Activated CD4-positive, alpha-beta T cell treated with anti-CD3 and anti-CD28 coated beads, Interleukin-2, amount 10 ng/mL, durations not matched to agents 7 days and 5 days (primary cell): ENCODE measurements around the gene TSPO2. TPM values are rescaled to one million over a fixed set of nuclear protein-coding genes. Genes with fewer than 3 reads are reported as not detected.
A peak's percentile ranks its signal among the peaks of the same experiment; 100 is the strongest.
"Not testable (repeated sequence)": the region's sequence is repeated elsewhere in the genome, so short reads cannot be mapped to it uniquely, and the experiment has no call there.

Source experiments
- CTCF ChIA-PET: fragments of 350-600 bp; sonication (Branson Sonifier 250); formaldehyde crosslinking; loops from one replicate; lab custom pipeline; 2021; ENCODE audit warnings: antibody characterized with exemption; lab: Charles Lee
- POLR2A ChIA-PET: fragments of 350-600 bp; sonication (Branson Sonifier 250); formaldehyde crosslinking; loops from one replicate; lab custom pipeline; 2021; ENCODE audit warnings: antibody characterized with exemption; lab: Charles Lee
- DNase-seq: peaks from one replicate; pipeline ENCODE4 v3.0.0-alpha.2; 2020
- H3K27ac Mint-ChIP-seq: one replicate; pipeline ENCODE4 v1.8.0; 2021; ENCODE audit warnings: mild to moderate bottlenecking, moderate library complexity, mixed read lengths
- H3K27me3 Mint-ChIP-seq: one replicate; pipeline ENCODE4 v1.8.0; 2021; ENCODE audit warnings: mixed read lengths
- H3K36me3 Mint-ChIP-seq: one replicate; pipeline ENCODE4 v1.8.0; 2021; ENCODE audit warnings: low read depth, mixed read lengths
- H3K4me1 Mint-ChIP-seq: one replicate; pipeline ENCODE4 v1.8.0; 2021; ENCODE audit warnings: mixed read lengths
- H3K4me3 Mint-ChIP-seq: one replicate; pipeline ENCODE4 v1.8.0; 2021; ENCODE audit warnings: mild to moderate bottlenecking, moderate library complexity, mixed read lengths
- H3K9me3 Mint-ChIP-seq: one replicate; pipeline ENCODE4 v1.8.0; 2021; ENCODE audit warnings: mixed read lengths
- total RNA-seq, 2 experiments: library from RNA; stranded (reverse); gene quantifications; one replicate each; pipeline ENCODE4 v1.2.3, GENCODE V29; 2021

Gene TSPO2
- total RNA-seq, 2 experiments from 2014 or later, result not detected

DNA sequence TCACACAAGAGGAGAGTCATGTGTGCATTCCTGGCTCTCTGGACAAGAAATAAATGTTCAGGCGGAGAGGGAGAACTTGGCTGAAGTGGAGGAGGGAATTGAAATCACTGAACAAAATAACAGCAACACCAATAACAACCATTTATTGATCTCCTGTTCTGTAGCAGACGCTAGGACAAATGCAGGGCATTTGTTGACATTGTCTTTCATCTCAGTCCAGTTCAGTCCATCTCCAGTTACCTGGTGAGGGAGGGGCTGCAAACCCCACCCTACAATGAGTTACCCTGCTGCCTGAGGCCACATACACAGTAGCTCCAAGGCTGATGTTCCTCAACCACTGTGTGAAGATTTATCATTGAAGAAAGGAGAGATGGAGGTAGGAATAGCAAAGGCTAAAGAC is 30.6 kb upstream of the TSPO2 start:
- Mint-ChIP-seq H3K36me3 (no peaks in the 10 kb centered on the region), H3K27me3 (peaks cover 6% of the 10 kb centered on the region), H3K27ac (no peak overlapping the region), H3K4me3 (no peak overlapping the region), H3K4me1 (no peaks in the 10 kb centered on the region), H3K9me3 (no peaks in the 10 kb centered on the region)
- ChIA-PET POLR2A (no interaction called here), CTCF (interaction anchor here (1.7 to 2.7 kb wide), 2 partner anchors 7 to 24 kb away, joined by 3 to 10 read pairs; no protein-coding TSS in a partner anchor)
- no peak for DNase-seq

DNA sequence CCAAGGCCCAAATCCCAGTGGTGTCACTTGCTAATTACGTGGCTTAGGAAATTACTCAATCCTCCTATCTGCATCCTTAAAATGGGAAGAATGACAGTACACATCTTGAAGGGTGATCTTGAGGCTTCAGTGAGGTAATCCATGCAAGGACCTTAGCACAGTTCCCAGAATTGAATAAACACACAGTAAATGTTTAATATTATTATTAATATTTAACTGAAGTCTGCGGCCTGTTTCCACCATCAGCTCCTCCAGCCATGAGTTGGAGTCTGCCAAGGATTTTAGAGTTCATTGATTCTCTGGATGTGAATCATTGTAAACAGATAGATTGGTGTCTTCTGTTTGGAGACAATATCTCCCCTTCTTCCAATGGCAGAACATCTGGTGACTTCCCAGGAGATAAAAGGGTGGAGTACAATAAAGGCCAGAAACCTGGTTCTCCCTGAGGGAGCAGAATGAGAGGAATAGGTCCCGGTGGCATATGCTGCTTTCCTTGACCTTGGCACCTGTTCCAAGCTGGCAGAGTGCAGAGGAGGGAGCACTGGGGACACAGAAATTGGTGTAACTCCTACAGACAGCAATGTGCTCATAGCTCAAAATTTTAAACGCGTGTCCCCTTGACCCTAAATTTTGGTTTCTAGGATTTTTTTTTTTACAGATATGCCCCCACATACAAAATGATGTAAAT is 28.7 kb upstream of the TSPO2 start:
- H3K4me3 Mint-ChIP-seq, result no peak overlapping the region
- ChIA-PET CTCF (interaction anchor here (1.3 to 6.9 kb wide), 2 partner anchors 9 to 14 kb away, joined by 4 to 47 read pairs; no protein-coding TSS in a partner anchor), POLR2A (no interaction called here)
- H3K27ac Mint-ChIP-seq, result no peak overlapping the region
- H3K4me1 Mint-ChIP-seq, result no peaks in the 10 kb centered on the region
- no peaks in the 10 kb centered on the region for H3K9me3 Mint-ChIP-seq
- H3K27me3 Mint-ChIP-seq, result peaks cover 6% of the 10 kb centered on the region
- no peaks in the 10 kb centered on the region for H3K36me3 Mint-ChIP-seq
- DNase-seq, result no peak

DNA sequence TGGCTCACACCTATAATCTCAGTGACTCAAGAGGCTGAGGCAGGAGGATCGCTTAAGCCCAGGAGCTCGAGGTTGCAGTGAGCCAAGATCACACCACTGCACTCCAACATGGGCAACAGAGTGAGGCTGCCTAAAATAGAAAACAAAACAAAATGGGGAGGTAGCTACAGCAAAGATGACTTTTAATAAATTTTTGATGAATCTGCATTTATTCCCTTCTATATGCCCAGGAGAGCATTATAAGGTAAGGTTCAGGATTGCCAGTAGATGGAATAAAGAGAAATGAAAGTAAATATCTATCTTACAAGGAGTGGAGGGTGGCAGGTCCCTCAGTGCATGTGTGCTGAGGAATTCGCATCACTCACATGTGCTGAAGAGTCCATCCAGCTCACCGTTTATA is 27.5 kb upstream of the TSPO2 start:
- no peak overlapping the region for H3K27ac Mint-ChIP-seq
- DNase-seq, result no peak
- no peaks in the 10 kb centered on the region for H3K9me3 Mint-ChIP-seq
- H3K4me3 Mint-ChIP-seq, result no peak overlapping the region
- CTCF ChIA-PET, result interaction anchor here (1.3 to 6.9 kb wide), 2 partner anchors 8 to 12 kb away, joined by 4 to 47 read pairs; no protein-coding TSS in a partner anchor
- peaks cover 2% of the 10 kb centered on the region for H3K27me3 Mint-ChIP-seq
- POLR2A ChIA-PET, result no interaction called here
- no peaks in the 10 kb centered on the region for H3K4me1 Mint-ChIP-seq
- H3K36me3 Mint-ChIP-seq, result no peaks in the 10 kb centered on the region

DNA sequence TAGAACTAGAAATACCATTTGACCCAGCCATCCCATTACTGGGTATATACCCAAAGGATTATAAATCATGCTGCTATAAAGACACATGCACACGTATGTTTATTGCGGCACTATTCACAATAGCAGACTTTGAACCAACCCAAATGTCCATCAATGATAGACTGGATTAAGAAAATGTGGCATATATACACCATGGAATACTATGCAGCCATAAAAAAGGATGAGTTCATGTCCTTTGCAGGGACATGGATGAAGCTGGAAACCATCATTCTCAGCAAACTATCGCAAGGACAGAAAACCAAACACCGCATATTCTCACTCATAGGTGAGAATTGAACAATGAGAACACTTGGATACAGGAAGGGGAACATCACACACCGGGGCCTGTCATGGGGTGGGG is 26.4 kb upstream of the TSPO2 start:
- H3K9me3 Mint-ChIP-seq, POLR2A ChIA-PET, H3K27me3 Mint-ChIP-seq, DNase-seq, H3K36me3 Mint-ChIP-seq, H3K27ac Mint-ChIP-seq, H3K4me3 Mint-ChIP-seq, H3K4me1 Mint-ChIP-seq: not testable (repeated sequence)
- CTCF ChIA-PET, result interaction anchor here (6.9 kb wide), 1 partner anchor 11 kb away, joined by 47 read pairs; no protein-coding TSS in a partner anchor

DNA sequence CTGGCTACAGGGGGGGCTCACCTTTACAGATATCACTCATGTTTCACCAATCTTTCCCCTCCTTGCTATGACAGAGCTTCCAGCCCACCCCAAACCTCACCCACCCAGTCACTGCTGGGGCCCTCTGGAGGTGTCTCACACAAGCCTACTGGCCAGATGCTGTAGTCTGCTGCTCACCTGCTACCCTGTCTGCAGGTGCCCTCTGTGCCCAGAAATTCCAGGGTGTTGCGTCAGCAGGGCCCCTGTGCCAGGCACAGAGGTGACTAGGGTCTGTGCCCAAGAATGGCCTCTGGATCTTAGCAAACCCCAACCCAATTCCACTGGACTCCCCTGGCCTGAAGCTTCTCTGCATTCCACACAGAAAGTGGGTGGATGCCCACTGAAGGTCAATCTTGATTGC is 24.6 kb upstream of the TSPO2 start:
- H3K4me3 Mint-ChIP-seq, result no peak overlapping the region
- no peaks in the 10 kb centered on the region for H3K4me1 Mint-ChIP-seq
- ChIA-PET POLR2A (no interaction called here), CTCF (interaction anchor here (6.9 kb wide), 1 partner anchor 10 kb away, joined by 47 read pairs; no protein-coding TSS in a partner anchor)
- H3K27ac Mint-ChIP-seq, result no peak overlapping the region
- H3K27me3 Mint-ChIP-seq, result no peaks in the 10 kb centered on the region
- H3K9me3 Mint-ChIP-seq, result peaks cover 2% of the 10 kb centered on the region
- no peak for DNase-seq
- peaks cover 2% of the 10 kb centered on the region for H3K36me3 Mint-ChIP-seq

DNA sequence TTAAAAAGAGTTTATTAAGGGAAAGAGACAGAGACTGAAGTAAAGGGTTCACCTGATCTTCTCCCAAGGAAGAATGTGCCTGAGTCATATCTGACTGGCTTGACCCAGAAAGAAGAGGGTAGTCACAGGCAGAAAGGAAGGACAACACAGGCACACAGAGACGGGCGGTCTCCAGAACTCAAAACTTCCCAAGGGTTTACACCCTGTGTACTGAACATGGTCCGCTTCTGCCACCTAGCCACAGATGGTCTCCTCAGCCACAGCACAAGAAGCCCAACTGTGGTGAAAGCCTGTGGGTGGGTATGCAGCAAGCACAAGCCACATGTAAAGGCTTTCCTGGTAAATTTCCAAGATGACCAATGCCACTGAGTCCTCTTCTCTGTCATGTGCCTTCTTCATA is 20.4 kb upstream of the TSPO2 start:
- CTCF ChIA-PET, result no interaction called here
- Mint-ChIP-seq H3K4me3 (no peak overlapping the region), H3K4me1 (peaks cover 4% of the 10 kb centered on the region), H3K36me3 (peaks cover 2% of the 10 kb centered on the region), H3K9me3 (peaks cover 2% of the 10 kb centered on the region), H3K27me3 (no peaks in the 10 kb centered on the region), H3K27ac (no peak overlapping the region)
- POLR2A ChIA-PET, result no interaction called here
- no peak for DNase-seq

DNA sequence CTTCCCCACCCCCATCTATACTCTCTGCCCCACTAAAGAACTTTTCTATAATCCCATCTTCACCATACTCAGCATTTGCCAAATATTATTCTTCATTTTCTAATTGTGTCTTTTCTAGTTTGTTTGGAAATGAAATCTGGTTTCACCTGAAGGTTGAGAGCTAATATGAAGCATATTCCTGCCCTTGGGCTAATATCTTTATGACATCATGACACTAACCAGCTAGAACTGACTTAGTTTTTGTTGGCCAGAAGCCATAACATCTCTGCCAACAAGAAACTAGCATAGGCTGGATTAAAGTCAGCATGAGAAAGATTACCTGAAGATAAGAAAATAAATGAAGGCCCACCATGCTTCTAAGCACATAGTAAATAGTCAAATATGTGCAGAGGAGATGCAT is 20.0 kb upstream of the TSPO2 start:
- ChIA-PET CTCF (interaction anchor here (1.0 kb wide), 1 partner anchor 8 kb away, joined by 4 read pairs; no protein-coding TSS in a partner anchor), POLR2A (no interaction called here)
- Mint-ChIP-seq H3K36me3 (peaks cover 2% of the 10 kb centered on the region), H3K27ac (no peak overlapping the region), H3K4me1 (peaks cover 8% of the 10 kb centered on the region), H3K27me3 (no peaks in the 10 kb centered on the region), H3K9me3 (peaks cover 2% of the 10 kb centered on the region), H3K4me3 (no peak overlapping the region)
- no peak for DNase-seq

DNA sequence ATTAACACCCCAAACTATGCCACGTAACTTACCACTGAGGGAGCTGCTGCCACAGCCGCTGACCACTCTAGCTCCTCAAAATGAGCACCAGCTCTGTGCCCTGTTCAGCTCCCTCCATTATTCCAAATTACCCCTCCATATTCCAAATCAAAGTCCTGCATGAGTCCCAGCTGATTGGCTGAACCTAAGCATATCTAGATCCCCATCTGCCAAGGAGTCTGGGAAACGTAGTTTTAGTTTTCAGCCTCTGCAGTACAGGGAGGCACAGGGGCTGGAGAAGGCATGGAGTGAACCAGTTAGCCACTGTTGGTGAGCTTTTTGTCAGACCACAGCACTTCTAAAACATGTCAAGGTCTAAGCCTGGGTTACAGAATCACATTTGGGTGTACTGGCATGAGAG is 19.2 kb upstream of the TSPO2 start:
- ChIA-PET CTCF (interaction anchor here (1.0 to 1.2 kb wide), 2 partner anchors 9 to 12 kb away, joined by 3 to 4 read pairs; no protein-coding TSS in a partner anchor), POLR2A (no interaction called here)
- Mint-ChIP-seq H3K27me3 (no peaks in the 10 kb centered on the region), H3K36me3 (peaks cover 2% of the 10 kb centered on the region), H3K4me3 (no peak overlapping the region), H3K27ac (no peak overlapping the region), H3K4me1 (peaks cover 15% of the 10 kb centered on the region), H3K9me3 (peaks cover 2% of the 10 kb centered on the region)
- no peak for DNase-seq

DNA sequence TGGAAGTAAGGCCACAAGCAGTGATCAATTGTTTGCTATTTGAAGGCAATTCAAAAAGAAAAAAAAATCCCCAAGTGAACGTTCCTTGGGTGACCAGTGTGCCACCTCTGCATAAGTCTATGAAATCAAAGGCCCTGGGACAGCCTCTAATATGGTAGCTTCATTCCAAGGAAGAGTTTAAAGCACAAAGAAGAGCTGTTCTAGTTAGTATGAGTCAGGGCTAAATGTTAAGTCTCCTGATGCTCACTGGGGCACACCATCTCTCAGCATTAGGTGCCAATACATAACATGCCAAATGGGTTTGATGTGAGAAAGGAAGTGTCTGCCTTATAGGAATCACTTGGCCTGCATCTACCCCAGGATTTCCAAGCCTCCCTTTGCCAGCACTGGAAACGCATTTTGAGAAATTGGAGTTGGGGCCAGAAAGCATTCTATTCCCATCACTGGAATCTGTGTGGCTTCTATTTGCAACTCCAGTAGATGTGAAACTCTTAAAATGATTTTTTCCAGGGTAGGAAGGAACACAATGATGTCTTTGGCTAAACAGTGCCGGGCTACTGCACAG is 16.2 kb upstream of the TSPO2 start:
- Mint-ChIP-seq H3K4me3 (no peak overlapping the region), H3K9me3 (no peaks in the 10 kb centered on the region), H3K36me3 (no peaks in the 10 kb centered on the region), H3K27ac (no peak overlapping the region), H3K27me3 (no peaks in the 10 kb centered on the region), H3K4me1 (peaks cover 27% of the 10 kb centered on the region)
- DNase-seq, result no peak
- ChIA-PET CTCF (interaction anchor here (0.6 to 3.6 kb wide), 5 partner anchors 9 to 1949 kb away, joined by 3 to 47 read pairs (median 3); no protein-coding TSS in a partner anchor), POLR2A (no interaction called here)

DNA sequence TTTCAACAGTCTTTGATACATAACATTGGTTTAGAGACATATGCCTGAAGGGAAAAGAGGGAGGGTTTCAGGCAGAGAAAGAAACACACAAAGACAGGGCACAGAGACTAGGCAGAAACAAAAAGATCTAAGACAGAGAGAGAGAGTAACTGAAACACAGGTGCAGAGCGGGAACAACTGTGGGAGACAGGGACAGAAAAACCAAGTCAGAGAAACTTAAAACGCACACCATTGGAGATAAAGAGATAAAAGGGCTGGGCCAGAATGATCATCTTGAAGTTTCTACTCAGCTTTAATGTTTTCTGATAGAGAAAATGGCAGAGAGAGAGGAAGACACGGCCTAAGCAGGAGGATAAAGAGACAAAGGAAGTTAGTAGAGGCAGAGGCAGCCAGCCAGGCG is 15.0 kb upstream of the TSPO2 start:
- DNase-seq, result no peak
- ChIA-PET POLR2A (no interaction called here), CTCF (interaction anchor here (0.8 to 4.1 kb wide), 17 partner anchors 9 to 135 kb away, joined by 3 to 47 read pairs (median 5); partner anchors contain the start of genes TSPO2 and UNC5CL)
- Mint-ChIP-seq H3K27ac (peak overlapping the region; percentile 92), H3K4me1 (peaks cover 27% of the 10 kb centered on the region), H3K9me3 (no peaks in the 10 kb centered on the region), H3K27me3 (no peaks in the 10 kb centered on the region), H3K36me3 (no peaks in the 10 kb centered on the region), H3K4me3 (peak overlapping the region; percentile 82)

DNA sequence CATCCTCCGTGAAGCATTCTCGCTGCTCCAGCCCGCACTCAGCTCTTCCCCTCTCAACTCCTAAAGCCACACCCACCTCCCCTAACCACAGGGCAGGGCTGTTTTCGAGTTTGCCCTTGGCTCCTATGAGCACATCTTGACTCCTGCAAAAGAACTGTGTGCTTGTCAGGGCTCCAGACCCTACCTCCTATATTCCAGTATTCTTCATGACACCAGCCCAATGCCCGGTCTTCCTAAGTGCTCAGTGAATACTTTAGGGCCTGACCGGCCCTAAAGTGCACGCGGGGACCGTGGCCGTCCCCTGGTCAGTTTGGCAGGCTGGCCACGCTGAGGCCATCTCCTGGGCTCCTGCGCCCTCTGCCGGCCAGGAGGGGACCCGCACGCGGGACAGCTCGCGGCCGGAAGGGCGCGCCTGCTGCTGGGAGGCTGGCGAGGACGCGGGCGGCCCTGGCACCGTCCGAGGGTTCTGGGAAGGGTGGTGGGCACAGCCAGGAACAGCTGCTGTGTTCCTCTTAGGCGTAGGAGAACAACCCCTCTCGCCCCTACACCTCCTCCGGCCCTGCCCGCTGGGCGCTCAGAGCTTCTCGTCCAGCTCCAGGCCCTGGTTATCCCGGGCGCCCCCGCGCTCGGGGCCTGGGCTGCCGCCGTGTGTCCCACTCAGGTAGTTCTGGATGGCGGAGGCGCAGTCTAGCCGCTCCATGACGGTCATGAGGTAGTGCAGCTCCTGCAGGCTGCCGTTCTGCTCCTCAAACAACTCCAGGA is 14.3 kb upstream of the TSPO2 start:
- peak; percentile 76 for DNase-seq
- H3K27ac Mint-ChIP-seq, result peak overlapping the region; percentile 92
- H3K4me3 Mint-ChIP-seq, result peak overlapping the region; percentile 82
- peaks cover 27% of the 10 kb centered on the region for H3K4me1 Mint-ChIP-seq
- no peaks in the 10 kb centered on the region for H3K36me3 Mint-ChIP-seq
- H3K9me3 Mint-ChIP-seq, result no peaks in the 10 kb centered on the region
- ChIA-PET POLR2A (interaction anchor here (0.6 to 0.7 kb wide), 2 partner anchors 8 to 20 kb away, joined by 3 read pairs; no protein-coding TSS in a partner anchor), CTCF (interaction anchor here (0.6 to 4.1 kb wide), 24 partner anchors 8 to 176 kb away, joined by 3 to 47 read pairs (median 5); partner anchors contain the start of genes NFYA, OARD1, TSPO2 and UNC5CL)
- no peaks in the 10 kb centered on the region for H3K27me3 Mint-ChIP-seq

DNA sequence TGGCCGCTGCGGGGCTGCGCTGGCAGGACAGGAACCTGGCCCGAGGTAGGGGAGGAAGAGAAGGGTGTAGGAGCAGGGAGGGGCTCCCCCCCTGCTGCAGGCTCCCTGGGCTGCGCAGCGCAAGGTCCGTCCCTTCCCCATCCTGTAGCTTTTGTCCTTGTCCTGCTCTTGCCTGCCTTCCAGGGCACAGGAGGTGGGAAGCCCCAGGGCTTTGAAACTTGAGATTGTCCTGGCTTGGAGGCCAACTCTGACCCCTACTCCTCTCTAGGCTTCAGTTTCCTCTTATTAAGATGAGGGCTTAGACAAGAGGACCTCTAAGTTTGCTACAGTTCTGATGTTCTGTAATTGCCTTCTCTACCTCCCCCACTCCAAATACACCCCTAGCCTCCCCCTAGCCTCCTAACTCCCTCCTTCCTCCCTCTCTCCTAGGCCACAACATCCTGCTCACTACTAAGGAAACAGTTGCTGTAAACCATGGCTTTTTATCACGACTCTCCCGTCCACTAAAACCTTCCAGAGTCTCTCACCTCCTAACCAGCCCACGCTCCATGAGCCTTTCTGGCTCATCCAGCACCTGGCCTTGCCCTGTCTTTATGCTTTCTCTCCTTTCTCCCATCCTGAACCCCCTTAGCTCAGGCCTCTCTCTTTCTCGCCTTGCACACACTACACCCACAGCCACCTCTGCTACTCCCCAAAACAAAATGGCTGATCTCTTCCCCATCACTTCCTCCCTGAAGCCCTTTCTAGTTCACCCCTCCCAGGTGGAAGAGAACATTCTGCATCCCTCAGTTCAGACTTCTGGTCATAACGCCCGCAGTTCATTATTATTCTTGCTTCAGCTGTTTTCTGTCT is 13.5 kb upstream of the TSPO2 start:
- peak overlapping the region; percentile 92 for H3K27ac Mint-ChIP-seq
- DNase-seq, result no peak
- POLR2A ChIA-PET, result no interaction called here

More for the DNA sequence above, 13.5 kb upstream of the TSPO2 start:
- H3K9me3 Mint-ChIP-seq, result no peaks in the 10 kb centered on the region
- H3K36me3 Mint-ChIP-seq, result no peaks in the 10 kb centered on the region
- peaks cover 27% of the 10 kb centered on the region for H3K4me1 Mint-ChIP-seq
- H3K27me3 Mint-ChIP-seq, result no peaks in the 10 kb centered on the region
- CTCF ChIA-PET, result interaction anchor here (0.6 to 4.1 kb wide), 21 partner anchors 8 to 289 kb away, joined by 3 to 47 read pairs (median 5); partner anchors contain the start of genes NFYA, OARD1, TSPO2 and UNC5CL
- peak overlapping the region; percentile 82 for H3K4me3 Mint-ChIP-seq
